ENCODE measurements around the gene EFNA5. TPM values are rescaled to one million over a fixed set of nuclear protein-coding genes. Genes with fewer than 3 reads are reported as not detected.

Gene EFNA5
- total and polyA plus RNA-seq, 2 of the 8 experiments (the other 6 are each of a cell fraction or from before 2014, with no cell fraction given): 9.6 to 21.8 TPM

DNA sequence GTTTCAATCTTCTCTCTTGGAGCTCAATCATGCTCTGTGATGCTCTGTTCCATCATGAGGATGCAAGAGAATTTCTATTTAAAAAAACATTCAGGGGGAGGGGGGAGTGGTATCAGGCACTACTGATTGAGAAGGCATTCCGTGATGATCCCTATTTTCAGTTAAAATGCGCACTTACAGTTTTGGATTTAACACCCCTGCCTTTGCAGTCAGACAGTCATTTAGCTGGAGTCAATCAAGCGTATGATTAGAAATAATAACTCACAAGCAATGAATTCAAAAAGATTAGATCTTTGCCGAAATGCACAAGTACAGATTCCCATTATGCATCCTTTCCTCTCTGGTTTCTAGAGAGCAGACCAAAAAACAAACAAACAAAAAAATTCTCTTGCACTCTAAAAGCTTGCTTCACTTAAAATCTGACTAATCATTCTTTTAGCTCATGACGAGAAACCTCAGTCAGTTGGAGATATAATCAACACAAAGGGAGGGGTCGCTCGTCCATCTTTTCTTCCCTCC, 55.4 kb downstream of the EFNA5 start:
- ChIA-PET POLR2A (ENCODE audit: partially characterized antibody) (no interaction called here), CTCF (ENCODE audit: partially characterized antibody) (no interaction called here)
- Histone ChIP-seq H4K5ac (ENCODE audit: insufficient read length, low read depth, low read length) (no peak overlapping the region), H4K8ac (ENCODE audit: extremely low read depth, insufficient read depth, low read length) (no peak overlapping the region), H2BK20ac (ENCODE audit: low read length) (no peak overlapping the region), H2AK5ac (ENCODE audit: low read depth, low read length) (no peak overlapping the region), H3K4me3 (ENCODE audit: extremely low read depth in 1 of 4, insufficient read depth in 2 of 4, low read depth in 3 of 4, low read length in 4 of 4) (no peak overlapping the region), H3K14ac (ENCODE audit: insufficient read length) (no peak overlapping the region), H3K36me3 (ENCODE audit: control insufficient read depth in 2 of 4, insufficient read depth in 4 of 4, low read length in 3 of 4) (no peaks in the 10 kb centered on the region), H2BK5ac (ENCODE audit: low read depth, low read length) (no peak overlapping the region), H2BK120ac (replicated peaks; ENCODE audit: low read depth, low read length) (no peak overlapping the region), H3K56ac (replicated peaks; ENCODE audit: insufficient read length, low read depth, low read length) (no peak overlapping the region), H2AFZ (ENCODE audit: low read length) (no peak overlapping the region), H3K27ac (ENCODE audit: low read depth, low read length) (no peak overlapping the region), H3K9ac (replicated peaks in 1 of 4; ENCODE audit: extremely low read depth in 1 of 4, low read depth in 3 of 4, low read length in 3 of 4) (no peak overlapping the region), H3K27me3 (replicated peaks in 1 of 4; ENCODE audit: control insufficient read depth in 3 of 4, extremely low read depth in 1 of 4, insufficient read depth in 3 of 4, low read length in 3 of 4) (no peaks in the 10 kb centered on the region), H2BK15ac (ENCODE audit: low read length) (no peak overlapping the region), H3K9me3 (ENCODE audit: insufficient read depth in 2 of 2, low read depth in 1 of 2, low read length in 1 of 2) (no peaks in the 10 kb centered on the region), H3K18ac (ENCODE audit: extremely low read depth, low read length) (no peak overlapping the region), H3K23ac (ENCODE audit: insufficient read length) (no peak overlapping the region), H4K91ac (replicated peaks; ENCODE audit: insufficient read length, low read length) (no peak overlapping the region), H3K4me1 (replicated peaks in 1 of 4; ENCODE audit: control insufficient read depth in 3 of 4, insufficient read depth in 4 of 4, low read length in 3 of 4) (peaks cover 0 to 5% (median 3%) of the 10 kb centered on the region in 4 experiments; a peak in 3 of 7 replicates), H3K23me2 (ENCODE audit: low read depth, low read length) (no peaks in the 10 kb centered on the region; the same call in 1 of the 2 replicates), H3K4ac (replicated peaks; ENCODE audit: insufficient read length, low read depth, low read length) (no peak overlapping the region), H3K4me2 (ENCODE audit: insufficient read depth in 1 of 2, low read depth in 2 of 2, low read length in 2 of 2) (no peak overlapping the region), H2BK12ac (ENCODE audit: low read depth, low read length) (no peak overlapping the region), H3K79me1 (ENCODE audit: low read depth, low read length) (no peaks in the 10 kb centered on the region), H4K20me1 (replicated peaks in 1 of 2; ENCODE audit: control insufficient read depth in 1 of 2, insufficient read depth in 2 of 2, low read length in 2 of 2) (no peaks in the 10 kb centered on the region), H3K79me2 (ENCODE audit: control insufficient read depth in 1 of 2, insufficient read depth in 2 of 2, low read length in 2 of 2) (no peaks in the 10 kb centered on the region; a peak in 2 of 4 replicates)
- 84% methylated on average over 7 of the region's 7 CpGs; no CpG with 5 or more reads in 1 of the 2 experiments for WGBS, 2 experiments (ENCODE audit: extremely low coverage in 1 of 2, insufficient coverage in 1 of 2, insufficient read length in 1 of 2, insufficient replicate concordance in 2 of 2, low coverage in 1 of 2, low lambda C conversion rate in 2 of 2, missing lambda C conversion rate in 1 of 2)
- FAIRE-seq (no peak), DNase-seq (ENCODE audit: low read depth in 1 of 2, low spot score in 2 of 2) (no peak)
- no peak for TF ChIP-seq GABPA (IDR thresholded peaks at IDR 0.05; ENCODE audit: borderline replicate concordance, insufficient read depth, low read length)
- TF ChIP-seq, protein P1, sequence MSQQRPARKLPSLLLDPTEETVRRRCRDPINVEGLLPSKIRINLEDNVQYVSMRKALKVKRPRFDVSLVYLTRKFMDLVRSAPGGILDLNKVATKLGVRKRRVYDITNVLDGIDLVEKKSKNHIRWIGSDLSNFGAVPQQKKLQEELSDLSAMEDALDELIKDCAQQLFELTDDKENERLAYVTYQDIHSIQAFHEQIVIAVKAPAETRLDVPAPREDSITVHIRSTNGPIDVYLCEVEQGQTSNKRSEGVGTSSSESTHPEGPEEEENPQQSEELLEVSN (IDR thresholded peaks at IDR 0.05): no peak
- TF ChIP-seq, protein P2, sequence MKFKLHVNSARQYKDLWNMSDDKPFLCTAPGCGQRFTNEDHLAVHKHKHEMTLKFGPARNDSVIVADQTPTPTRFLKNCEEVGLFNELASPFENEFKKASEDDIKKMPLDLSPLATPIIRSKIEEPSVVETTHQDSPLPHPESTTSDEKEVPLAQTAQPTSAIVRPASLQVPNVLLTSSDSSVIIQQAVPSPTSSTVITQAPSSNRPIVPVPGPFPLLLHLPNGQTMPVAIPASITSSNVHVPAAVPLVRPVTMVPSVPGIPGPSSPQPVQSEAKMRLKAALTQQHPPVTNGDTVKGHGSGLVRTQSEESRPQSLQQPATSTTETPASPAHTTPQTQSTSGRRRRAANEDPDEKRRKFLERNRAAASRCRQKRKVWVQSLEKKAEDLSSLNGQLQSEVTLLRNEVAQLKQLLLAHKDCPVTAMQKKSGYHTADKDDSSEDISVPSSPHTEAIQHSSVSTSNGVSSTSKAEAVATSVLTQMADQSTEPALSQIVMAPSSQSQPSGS (IDR thresholded peaks at IDR 0.05; ENCODE audit: low read length): no peak
- TF ChIP-seq SP2 (IDR thresholded peaks at IDR 0.05; ENCODE audit: low read length): no peak
- TF ChIP-seq CTBP2 (IDR thresholded peaks at IDR 0.05; ENCODE audit: borderline replicate concordance, insufficient read depth, insufficient read length, low read length): no peak
- no peak for TF ChIP-seq BRCA1 (IDR thresholded peaks at IDR 0.05; ENCODE audit: low read depth, low read length)
- no peak for TF ChIP-seq RAD21 (IDR thresholded peaks at IDR 0.05 in 1 of 2, conservative IDR thresholded peaks at IDR 0.05 in 1 of 2; ENCODE audit: low read depth in 2 of 2, low read length in 2 of 2)
- no peak for TF ChIP-seq HDAC2 (IDR thresholded peaks at IDR 0.05; ENCODE audit: borderline replicate concordance in 1 of 2, low read depth in 2 of 2, low read length in 2 of 2)
- TF ChIP-seq ASH2L (IDR thresholded peaks at IDR 0.05; ENCODE audit: low read length): no peak
- TF ChIP-seq RFX5 (IDR thresholded peaks at IDR 0.05; ENCODE audit: borderline replicate concordance, low read depth, low read length): no peak

Data from H1 (cell line).